Measurements from ENCODE around the gene RARB. TPM values are rescaled to one million over a fixed set of nuclear protein-coding genes. Genes with fewer than 3 reads are reported as not detected.

Gene RARB
- total and polyA plus RNA-seq, 8 donors, result 1.7 to 28.0 (median 9.0) TPM

- no peaks in the 10 kb centered on the region for H3K9me3 ChIP-seq
- no peak overlapping the region for H3K27ac ChIP-seq
- intact Hi-C loops (cut with DNase I; ENCODE audit: low total_unique reads), result no loop called here
- no peaks in the 10 kb centered on the region for H3K27me3 ChIP-seq
- H3K4me3 ChIP-seq, result no peak overlapping the region
- TF ChIP-seq EP300 (IDR thresholded peaks at IDR 0.05) (no peak), POLR2A (IDR thresholded peaks at IDR 0.05) (no peak), POLR2AphosphoS5 (IDR thresholded peaks at IDR 0.05) (no peak)
- TF ChIP-seq, protein P1, sequence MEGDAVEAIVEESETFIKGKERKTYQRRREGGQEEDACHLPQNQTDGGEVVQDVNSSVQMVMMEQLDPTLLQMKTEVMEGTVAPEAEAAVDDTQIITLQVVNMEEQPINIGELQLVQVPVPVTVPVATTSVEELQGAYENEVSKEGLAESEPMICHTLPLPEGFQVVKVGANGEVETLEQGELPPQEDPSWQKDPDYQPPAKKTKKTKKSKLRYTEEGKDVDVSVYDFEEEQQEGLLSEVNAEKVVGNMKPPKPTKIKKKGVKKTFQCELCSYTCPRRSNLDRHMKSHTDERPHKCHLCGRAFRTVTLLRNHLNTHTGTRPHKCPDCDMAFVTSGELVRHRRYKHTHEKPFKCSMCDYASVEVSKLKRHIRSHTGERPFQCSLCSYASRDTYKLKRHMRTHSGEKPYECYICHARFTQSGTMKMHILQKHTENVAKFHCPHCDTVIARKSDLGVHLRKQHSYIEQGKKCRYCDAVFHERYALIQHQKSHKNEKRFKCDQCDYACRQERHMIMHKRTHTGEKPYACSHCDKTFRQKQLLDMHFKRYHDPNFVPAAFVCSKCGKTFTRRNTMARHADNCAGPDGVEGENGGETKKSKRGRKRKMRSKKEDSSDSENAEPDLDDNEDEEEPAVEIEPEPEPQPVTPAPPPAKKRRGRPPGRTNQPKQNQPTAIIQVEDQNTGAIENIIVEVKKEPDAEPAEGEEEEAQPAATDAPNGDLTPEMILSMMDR (IDR thresholded peaks at IDR 0.05), result no peak
- WGBS, 5 donors, result 97 to 99% (median 98%) methylated on average over 2 of the region's 2 CpGs
- peaks cover 6 to 12% (median 9%) of the 10 kb centered on the region in 4 donors for H3K4me1 ChIP-seq
- H3K36me3 ChIP-seq, result peaks cover 0 to 5% (median 0%) of the 10 kb centered on the region in 4 donors
- DNase-seq, result no peak
Measured at GRCh38 chr3:25587975-25588374, 159.9 kb downstream of the RARB start.

GRCh38 chr3:25588441-25589103 is 160.5 kb downstream of the RARB start:
- peaks cover 0 to under 1% (median 0%) of the 10 kb centered on the region in 4 donors for H3K36me3 ChIP-seq
- peaks cover 10 to 18% (median 15%) of the 10 kb centered on the region in 4 donors for H3K4me1 ChIP-seq
- no peaks in the 10 kb centered on the region for H3K9me3 ChIP-seq
- no peak overlapping the region for H3K27ac ChIP-seq
- no peak for DNase-seq
- H3K4me3 ChIP-seq, result no peak overlapping the region
- TF ChIP-seq, protein P1 (IDR thresholded peaks at IDR 0.05), result no peak
- TF ChIP-seq EP300 (IDR thresholded peaks at IDR 0.05) (no peak), POLR2A (IDR thresholded peaks at IDR 0.05) (no peak), POLR2AphosphoS5 (IDR thresholded peaks at IDR 0.05) (no peak)
- 86 to 95% (median 90%) methylated on average over 8 of the region's 8 CpGs for WGBS, 5 donors
- intact Hi-C loops (cut with DNase I; ENCODE audit: low total_unique reads), result no loop called here
- H3K27me3 ChIP-seq, result no peaks in the 10 kb centered on the region

DNA sequence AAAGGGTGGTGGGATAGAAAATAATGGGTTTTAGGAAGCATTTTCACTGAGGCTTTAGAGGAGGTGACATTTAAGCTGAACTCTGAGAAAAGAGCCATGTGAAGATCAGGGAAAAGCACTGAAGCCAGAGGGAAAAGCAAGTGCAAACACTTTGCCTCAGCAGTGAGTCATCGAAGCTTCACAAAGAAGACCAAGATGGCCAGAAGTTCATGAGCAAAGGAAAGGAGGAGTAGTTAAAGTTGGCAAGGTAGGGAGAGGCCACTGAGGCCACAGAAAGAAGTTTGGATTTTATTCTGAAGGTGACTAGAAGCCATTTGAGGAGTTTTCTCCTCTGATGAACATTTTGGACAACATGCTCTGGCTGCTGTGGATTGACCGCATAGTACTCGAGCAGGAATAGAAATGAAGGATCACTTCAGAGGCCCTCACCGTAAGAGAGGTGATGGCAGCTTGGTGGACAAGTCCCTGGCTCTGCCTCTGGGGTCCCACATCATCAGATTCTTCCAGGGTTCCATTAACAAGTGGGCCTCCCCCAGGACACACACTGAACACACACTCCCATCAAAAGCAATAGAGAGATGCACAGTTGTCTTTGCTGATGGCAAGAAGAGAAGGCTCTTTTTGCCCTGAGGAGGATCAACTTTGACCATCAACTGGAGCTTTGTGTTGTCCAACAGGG is 161.2 kb downstream of the RARB start:
- TF ChIP-seq, protein P1 (IDR thresholded peaks at IDR 0.05), result no peak
- TF ChIP-seq POLR2A (IDR thresholded peaks at IDR 0.05) (no peak), EP300 (IDR thresholded peaks at IDR 0.05) (no peak), POLR2AphosphoS5 (IDR thresholded peaks at IDR 0.05) (no peak)
- Histone ChIP-seq H3K4me3 (no peak overlapping the region), H3K27ac (no peak overlapping the region), H3K4me1 (peaks cover 14 to 24% (median 20%) of the 10 kb centered on the region in 4 donors), H3K36me3 (no peaks in the 10 kb centered on the region), H3K9me3 (no peaks in the 10 kb centered on the region), H3K27me3 (no peaks in the 10 kb centered on the region)
- no peak for DNase-seq
- intact Hi-C loops (cut with DNase I; ENCODE audit: low total_unique reads), result no loop called here
- WGBS, 5 donors, result 92 to 98% (median 96%) methylated on average over 4 of the region's 4 CpGs

GRCh38 chr3:25589783-25590258 is 161.8 kb downstream of the RARB start:
- 78 to 86% (median 80%) methylated on average over 8 of the region's 8 CpGs for WGBS, 5 donors
- intact Hi-C loops (cut with DNase I; ENCODE audit: low total_unique reads), result loop anchor here (10.0 kb wide), 2 partner anchors 625 to 815 kb away; no protein-coding TSS in a partner anchor
- H3K4me1 ChIP-seq, result peaks cover 14 to 26% (median 21%) of the 10 kb centered on the region in 4 donors

More at GRCh38 chr3:25589783-25590258, 161.8 kb downstream of the RARB start:
- H3K36me3 ChIP-seq, result no peaks in the 10 kb centered on the region
- no peaks in the 10 kb centered on the region for H3K9me3 ChIP-seq
- no peak overlapping the region for H3K4me3 ChIP-seq
- H3K27me3 ChIP-seq, result no peaks in the 10 kb centered on the region
- TF ChIP-seq EP300 (IDR thresholded peaks at IDR 0.05), result no peak
- no peak for TF ChIP-seq POLR2AphosphoS5 (IDR thresholded peaks at IDR 0.05)
- no peak for TF ChIP-seq POLR2A (IDR thresholded peaks at IDR 0.05)
- TF ChIP-seq, protein P1 (IDR thresholded peaks at IDR 0.05), result no peak
- DNase-seq, result no peak
- H3K27ac ChIP-seq, result no peak overlapping the region

Measured in stomach (tissue), 9 donors.